WI38 (cell line): ENCODE measurements around the gene DBR1.
"Not testable (repeated sequence)": the region's sequence is repeated elsewhere in the genome, so short reads cannot be mapped to it uniquely, and the experiment has no call there.

Source experiments
- H3K4me3 ChIP-seq: 2 replicates; pipeline ENCODE4 v1.5.1; 2011; ENCODE audit warnings: low read depth, mild to moderate bottlenecking, control low read depth, low read length
- TF ChIP-seq, protein P1 (sequence below): IDR thresholded peaks from 2 replicates; pipeline ENCODE4 v1.5.1; 2012; ENCODE audit warnings: low read depth, mild to moderate bottlenecking, control low read depth, low read length

DBR1 gene

DNA sequence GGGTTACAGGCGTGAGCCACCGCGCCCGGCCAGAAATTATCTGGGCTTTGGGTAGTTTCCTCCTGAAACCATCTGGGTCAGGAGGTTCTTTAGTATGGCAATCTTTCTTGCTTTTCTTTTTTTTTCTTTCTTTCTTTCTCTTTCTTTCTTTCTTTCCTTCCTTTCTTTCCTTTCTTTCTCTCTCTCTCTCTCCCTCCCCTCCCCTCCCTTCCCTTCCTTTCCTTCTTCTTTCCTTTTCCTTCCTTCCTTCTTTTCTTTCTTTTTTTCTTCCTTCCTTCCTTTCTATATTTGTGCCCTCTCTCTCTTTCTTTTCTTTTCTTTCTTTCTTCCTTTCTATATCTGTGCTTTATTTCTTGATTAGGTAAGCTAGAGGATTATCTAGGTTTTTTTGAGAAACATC lies 17.0 kb downstream of the DBR1 start:
- TF ChIP-seq, protein P1, sequence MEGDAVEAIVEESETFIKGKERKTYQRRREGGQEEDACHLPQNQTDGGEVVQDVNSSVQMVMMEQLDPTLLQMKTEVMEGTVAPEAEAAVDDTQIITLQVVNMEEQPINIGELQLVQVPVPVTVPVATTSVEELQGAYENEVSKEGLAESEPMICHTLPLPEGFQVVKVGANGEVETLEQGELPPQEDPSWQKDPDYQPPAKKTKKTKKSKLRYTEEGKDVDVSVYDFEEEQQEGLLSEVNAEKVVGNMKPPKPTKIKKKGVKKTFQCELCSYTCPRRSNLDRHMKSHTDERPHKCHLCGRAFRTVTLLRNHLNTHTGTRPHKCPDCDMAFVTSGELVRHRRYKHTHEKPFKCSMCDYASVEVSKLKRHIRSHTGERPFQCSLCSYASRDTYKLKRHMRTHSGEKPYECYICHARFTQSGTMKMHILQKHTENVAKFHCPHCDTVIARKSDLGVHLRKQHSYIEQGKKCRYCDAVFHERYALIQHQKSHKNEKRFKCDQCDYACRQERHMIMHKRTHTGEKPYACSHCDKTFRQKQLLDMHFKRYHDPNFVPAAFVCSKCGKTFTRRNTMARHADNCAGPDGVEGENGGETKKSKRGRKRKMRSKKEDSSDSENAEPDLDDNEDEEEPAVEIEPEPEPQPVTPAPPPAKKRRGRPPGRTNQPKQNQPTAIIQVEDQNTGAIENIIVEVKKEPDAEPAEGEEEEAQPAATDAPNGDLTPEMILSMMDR = no peak

DNA sequence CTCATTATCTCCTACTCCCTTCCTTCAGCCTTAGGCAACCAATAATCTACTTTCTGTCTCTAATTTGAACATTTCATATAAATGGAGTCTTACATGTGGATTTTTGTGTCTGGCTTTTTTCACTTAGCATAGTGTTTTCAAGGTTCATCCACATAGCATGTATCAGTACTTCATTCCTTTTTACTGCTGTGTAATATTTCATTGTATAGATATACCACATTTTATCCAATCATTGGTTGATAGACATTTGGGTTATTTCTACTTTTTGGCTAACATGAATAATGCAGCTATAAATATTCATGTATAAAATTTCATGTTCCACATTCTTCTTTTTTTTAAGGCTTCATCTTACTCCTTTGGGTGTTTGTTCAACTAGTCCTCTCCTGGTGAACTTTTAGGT lies 20.2 kb downstream of the DBR1 start:
- no peak overlapping the region for H3K4me3 ChIP-seq
- TF ChIP-seq, protein P1 = no peak

More for the DNA sequence above, 17.0 kb downstream of the DBR1 start:
- H3K4me3 ChIP-seq = no peak overlapping the region

DNA sequence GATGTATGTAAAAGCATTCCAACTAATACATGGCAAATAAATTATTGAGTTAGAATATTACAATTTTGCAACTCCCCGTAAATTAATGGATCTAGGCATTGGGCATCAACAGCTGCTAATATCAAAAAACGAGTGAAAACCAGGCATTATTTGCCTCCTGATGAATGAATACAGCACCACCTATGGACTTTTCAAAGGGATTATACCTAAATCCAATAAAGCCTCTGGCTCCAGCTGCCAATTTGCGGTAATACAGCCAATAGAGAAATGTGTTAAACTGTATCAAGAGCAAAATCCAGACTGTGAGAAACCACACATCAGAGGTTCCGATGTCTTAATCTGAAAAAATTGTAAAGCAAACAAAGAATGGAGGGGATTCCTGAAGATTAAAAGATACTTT lies 26.2 kb downstream of the DBR1 start:
- no peak overlapping the region for H3K4me3 ChIP-seq
- TF ChIP-seq, protein P1 = no peak

DNA sequence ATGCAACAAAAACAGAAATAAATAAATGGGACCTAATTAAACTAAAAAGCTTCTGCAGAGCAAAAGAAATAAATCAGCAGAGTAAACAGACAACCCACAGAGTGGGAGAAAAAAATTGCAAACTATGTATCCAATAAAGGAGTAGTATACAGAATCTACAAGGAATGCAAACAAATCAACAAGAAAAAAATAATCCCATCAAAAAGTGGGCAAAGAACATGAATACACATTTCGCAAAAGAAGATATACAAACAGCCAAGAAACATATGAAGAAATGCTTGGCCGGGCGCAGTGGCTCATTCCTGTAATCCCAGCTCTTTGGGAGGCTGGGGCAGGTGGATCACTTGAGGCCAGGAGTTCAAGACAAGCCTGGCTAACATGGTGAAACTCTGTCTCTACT lies 32.5 kb downstream of the DBR1 start:
- not testable (repeated sequence) for H3K4me3 ChIP-seq

DNA sequence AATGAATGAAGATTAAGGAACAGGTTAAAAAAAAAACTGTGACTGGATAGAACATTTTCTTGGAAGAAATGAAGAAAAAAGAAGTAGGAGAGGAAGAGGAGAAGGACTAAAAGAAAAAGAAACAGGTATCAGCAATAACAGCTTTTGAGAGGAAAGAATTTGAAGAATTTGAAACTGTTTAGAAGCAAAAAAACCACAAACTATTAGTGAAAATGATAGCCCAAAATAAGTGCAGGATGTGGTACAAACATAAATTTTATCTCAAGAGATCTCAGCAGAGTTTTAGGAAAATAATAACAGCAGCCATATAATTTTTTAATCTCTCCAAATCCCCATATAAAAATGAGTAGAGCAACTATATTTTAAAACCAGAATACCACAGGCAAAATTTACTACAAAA lies 33.8 kb downstream of the DBR1 start:
- TF ChIP-seq, protein P1 = no peak
- H3K4me3 ChIP-seq = no peak overlapping the region

DNA sequence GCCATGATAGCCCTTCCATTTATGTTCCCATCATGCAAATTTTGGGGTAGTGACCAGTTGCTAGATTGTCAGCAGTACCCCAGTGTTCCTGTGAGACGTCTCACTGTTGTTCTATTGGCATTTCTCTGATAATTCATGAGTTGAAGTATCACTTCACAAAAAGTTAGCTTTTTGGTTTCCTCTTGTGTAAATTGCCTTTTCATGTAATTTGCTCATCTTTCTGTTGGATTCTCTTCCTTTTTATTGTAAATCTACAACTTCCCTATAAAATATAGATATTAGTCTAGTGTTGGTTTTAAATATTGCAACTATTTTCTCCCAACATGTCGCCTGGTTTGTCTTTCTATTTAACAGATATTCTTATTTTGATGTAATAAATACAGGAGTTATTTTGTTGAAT lies 35.0 kb downstream of the DBR1 start:
- TF ChIP-seq, protein P1 = no peak

DNA sequence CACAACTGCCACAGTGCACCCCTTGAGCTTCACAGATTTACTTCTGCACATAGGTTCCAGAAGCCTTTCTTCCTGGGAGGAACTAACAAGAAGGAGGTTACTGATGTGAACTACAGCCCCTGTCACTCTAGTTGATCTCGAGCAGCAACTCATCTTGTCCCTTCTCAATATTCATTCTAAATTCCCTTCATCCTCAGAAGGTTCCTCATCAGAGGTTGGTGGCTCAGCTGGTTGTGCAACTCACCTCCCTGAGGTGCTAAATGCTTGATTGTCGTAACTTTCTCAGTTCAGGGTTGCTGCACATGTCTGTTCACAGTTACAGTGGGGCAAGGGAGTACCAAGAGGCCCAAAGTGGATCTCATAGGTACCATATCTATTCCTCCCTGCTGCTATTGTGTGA lies 36.9 kb downstream of the DBR1 start:
- TF ChIP-seq, protein P1 = no peak
- no peak overlapping the region for H3K4me3 ChIP-seq

More for the DNA sequence above, 35.0 kb downstream of the DBR1 start:
- H3K4me3 ChIP-seq = no peak overlapping the region

DNA sequence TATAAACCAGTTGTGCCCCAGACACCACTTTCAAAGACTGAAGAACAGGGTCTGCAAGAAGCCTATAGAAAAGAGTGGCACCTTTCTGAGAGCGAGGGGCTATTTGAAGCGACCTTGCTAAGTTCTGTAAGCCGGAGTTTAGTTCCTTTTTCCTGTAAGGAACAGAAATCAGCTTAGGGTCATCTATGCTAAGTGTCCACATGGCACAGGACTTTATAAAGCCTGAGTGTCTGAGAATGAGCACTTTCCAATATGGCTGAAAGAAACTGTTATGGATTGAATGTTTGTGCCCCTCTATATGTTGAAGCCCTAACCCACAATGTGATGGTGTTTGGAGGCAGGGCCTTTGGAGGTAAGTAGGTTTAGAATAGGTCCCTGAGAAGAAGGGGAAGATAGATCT lies 38.5 kb downstream of the DBR1 start:
- TF ChIP-seq, protein P1 = no peak
- H3K4me3 ChIP-seq = no peak overlapping the region
